Measurements from ENCODE around the gene NAPB.

The NAPB gene

DNA sequence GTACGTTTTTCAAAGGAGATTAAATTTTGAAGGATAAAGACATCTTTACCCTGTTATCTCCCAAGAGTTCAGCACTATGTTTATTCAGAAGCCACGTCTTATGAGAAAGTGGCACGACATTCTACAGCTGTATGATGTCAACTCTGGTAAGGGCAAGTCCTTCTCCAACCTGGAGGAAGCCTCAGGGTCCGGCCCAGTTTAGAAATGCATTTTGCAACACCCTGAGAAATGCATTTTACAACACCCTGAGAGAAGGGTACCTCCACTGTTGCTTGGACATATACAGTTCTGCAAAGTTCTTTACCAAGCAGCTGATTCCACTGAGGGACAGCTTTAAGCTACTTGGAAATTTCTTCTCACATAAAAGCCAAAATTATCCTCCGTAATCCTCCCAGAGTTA lies 17.5 kb downstream of the NAPB start:
- no peak for DNase-seq

DNA sequence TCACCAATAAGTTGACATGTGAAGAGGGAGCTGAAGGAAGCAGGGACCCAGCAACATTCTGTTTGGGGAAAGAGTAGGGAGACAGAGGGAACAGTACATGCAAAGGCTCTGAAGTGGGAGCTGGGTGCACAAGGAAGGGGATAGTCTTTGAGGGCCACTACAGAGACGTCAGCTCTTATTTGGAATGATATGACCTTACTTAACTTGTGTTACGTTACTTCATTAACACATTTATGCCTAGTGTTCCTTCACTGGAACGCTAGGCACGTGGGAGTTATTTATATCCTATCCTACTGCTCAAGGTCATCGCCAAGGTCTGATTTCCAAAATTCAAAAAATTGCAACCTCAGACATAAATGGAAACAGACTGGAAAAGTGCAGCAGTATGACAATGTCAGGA lies 20.2 kb downstream of the NAPB start:
- no peak for DNase-seq

DNA sequence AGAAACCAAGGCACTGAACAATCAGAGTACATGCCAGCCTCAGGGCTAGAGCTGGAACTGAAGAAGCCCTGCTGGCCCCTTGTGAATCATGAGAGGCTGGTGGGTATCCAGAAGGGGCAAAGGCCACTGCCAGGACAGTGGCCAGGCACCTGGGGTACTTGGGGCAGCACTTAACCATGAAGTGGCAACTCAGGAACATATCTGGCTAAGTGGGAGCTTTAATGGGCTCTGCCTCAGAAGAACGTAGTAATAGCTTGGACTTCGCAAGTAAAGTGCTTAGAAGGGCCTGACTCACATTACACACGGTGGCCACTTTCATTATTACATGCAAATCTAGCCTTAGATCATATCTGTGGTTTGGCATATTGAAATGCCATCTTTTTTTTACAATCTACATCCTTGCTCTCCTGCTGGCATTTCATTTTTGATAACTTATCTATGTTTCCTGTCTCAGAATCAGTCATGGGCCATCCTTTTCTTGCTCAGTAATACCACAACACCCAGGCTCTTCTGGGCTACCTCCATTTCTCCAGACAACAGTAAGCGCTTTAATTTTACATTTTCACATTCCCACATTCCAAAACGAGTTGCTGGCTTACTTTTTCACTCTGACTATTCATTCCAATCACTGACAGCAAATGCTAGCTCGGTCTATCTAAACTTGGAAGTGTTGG lies 21.6 kb downstream of the NAPB start:
- peak; percentile 59 for DNase-seq

DNA sequence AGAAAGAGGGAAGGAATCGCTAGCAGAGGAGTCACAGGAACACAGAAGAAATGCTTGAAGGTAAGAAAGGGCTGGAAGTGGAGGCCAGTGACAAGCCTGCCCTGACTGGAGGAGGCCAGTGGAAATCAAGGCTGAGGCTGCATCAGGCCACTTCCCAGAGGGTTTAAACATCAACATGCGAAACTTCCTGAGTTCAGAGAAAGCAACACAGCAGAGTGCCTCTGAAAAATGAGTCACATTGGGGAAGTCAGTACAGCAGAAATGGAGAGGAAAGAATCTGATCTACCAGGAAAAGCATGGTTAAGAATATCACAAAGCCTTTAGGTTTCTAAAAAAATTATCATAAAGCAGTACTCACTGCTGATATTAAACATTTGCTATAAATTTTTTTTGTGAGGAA lies 23.3 kb downstream of the NAPB start:
- DNase-seq = no peak

DNA sequence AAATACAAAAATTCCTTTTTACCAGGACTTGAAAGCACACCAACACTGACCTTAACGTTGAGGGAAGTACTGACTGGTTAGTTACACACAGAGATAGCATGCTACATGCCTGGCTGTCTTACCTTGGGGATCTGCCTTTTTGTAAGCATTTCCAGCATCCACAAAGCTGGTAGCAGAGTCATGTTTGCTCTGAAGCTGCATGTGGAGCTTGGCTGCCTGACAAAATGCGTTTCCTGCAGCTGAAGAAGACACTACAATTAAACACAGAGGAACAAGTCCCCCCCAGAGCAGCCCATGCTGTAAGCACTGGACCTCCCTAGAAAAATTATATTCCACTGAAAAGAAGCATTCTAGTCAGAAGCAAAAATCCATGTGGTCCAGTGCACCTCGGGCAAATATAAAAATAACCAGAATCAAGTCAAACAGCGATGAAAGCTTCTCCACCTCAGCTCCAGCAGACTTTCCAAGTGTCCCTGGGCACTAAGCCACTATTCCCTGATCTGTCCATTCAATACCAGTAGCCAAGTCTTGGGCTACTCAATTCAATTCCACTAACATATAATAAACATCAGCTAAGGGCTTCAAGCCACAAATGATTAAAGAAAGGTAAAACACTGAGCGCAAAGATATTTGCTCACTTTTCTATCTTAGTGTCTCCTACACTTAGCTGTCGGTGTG lies 24.2 kb downstream of the NAPB start:
- DNase-seq = no peak

DNA sequence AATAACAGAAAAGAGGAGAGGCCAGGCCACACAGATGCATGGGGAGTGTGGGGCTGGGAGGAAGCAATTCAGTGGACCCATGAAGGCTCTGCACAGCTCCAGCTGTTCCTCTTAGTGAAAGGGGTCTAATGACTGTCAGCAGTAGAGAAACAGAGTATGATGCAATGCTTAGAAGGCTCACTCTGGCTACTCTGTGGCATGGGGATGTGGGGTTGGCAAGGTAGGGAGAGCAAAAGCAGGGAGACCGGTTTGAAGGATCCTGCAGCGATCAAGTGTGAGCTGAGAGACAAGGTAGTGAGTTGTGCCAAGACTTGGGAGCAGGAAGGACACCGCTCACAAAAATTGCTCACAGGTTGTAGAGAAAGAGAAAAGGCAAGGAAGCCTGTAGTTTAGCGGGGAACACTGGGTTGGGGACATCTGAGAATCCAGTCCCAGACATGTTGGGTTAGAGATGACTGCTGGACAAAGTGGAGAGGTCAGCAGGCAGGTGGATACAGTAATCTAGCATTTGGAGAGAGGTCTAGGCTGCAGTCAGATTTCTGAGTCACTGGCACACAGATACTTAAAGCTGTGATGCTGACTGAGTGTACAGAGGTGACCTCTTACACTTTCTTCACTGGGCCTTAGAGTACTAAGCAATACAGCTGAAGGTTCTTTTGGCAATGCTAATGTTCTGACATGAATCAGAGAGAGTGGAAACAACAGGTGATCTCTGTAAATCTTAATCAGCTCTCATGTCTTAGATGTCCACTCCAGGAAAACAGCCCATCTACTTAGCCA lies 27.1 kb downstream of the NAPB start:
- no peak for DNase-seq

DNA sequence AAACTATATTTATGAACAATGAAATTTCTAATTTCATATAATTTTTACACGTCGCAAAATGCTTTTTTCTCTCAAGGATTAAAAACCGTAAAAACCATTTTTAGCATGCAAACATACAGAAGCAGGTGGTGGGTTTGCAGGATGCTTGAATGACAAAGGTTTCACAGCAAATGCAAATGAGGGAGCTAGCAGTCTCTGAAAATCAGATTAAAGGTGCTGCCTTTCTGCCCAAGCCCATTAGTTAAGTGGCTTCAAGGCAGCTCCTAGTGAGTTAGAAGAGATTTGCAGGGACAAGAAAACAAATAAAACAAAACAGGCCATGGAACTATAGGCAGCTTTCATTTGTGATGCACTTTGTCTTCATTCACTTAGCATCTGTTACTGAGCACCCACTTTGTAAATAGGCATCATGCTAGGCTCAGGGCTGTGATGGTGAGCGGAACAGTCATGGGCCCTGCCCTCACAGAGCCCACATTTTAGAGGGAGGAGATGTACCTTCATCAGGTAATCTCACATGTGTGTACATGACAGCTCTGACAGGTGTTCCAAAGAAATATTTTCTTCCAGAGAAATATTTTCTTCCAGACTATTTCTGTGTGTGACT lies 29.5 kb downstream of the NAPB start:
- no peak for DNase-seq

DNA sequence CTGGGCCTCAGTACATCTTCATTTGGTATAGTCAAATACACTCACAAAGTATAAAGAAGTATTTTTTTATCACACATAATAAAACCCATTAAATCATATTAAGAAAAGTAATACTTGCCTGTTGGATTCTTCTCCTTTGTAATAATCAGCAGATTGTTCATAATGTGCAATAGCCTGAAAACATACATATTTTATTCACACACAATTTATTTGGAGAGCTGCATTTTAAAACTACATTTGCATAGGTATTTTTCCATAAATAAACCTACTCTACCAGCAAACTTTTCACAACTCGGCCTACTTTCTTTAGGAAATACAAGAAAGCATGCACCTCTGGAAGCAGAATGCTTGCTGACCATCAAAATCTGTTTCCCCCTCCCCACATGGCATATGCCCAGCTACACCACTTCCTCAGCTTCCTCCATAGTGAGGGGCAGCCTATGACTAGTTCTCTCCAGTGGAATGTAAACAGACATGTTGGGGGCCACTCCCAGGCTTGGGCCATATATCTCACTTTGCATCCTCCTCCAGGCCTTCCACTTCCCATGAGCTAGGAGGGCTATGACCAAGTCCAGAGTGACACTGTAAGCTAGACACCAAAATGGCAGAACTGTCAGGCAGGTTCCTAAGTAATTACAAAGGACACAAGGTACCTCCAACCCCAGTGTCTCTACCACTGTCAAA lies 31.1 kb downstream of the NAPB start:
- DNase-seq = no peak

DNA sequence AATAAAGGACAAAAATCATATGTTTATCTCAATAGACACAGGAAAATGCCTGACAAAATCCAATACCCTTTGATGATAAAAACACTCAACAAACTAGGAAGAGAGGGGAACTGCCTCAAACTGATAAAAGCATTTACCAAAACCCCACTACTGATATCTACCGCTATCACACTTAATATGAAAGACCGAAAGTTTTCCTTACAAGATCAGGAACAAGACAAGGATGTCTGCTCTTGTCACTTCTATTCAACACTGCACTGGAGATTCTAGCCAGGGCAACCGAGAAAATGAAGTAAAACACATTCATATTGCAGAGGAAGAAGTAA lies 34.2 kb downstream of the NAPB start:
- DNase-seq = no peak

DNA sequence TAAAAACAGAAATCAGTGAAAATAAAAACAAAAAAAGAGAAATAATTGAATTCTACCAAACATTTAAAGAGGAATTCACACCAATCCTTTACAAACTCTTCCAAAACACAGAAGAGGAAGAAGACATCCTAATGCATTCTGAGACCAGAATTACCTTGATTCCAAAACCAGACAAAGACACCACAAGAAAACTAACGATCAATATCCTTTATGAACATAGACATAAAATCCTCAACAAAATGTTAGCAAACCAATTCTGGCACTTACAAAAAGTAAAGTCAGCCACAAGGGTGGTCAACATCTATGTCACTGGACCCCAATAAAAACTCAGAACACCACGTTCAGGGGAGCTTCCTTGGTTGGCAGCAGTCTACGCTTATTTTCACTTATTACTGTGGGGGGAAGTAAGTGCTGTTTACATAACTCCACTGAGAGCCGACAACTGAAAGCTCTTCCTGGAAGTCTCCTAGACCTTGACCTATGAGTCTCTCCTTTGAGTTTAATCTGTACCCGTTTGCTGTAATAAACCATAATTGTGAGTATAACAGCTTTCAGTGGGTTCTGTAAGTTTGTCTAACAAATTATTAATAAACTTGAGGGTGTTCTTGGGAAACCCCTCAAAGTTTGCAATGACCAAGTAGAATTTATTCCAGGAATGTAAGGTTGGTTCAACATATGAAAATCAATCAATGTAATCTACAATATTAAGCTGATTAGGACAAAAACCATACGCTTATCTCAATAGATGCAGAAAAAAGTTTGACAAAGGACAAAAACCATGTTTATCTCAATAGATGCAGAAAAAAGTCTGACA lies 34.8 kb downstream of the NAPB start:
- DNase-seq = no peak

DNA sequence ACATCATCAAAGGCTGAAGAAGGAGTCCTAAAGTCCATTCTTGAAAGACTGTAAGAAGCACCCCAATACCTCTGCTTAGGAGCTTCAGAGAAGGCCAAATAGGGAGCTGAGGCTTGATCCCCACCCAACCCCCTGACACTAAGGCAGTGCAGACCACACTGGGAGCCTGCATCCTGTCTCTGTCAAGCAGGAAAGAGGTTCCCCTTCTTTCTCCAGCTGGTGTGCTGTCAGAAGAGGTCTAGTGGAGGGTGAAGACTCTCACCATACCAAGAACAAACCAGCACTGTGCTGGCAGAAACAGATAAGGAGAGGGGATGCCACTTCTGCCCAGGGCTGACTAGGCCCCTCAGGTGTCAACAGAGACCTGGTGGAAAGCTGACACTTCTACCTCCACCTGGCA lies 39.4 kb downstream of the NAPB start:
- DNase-seq = no peak

DNA sequence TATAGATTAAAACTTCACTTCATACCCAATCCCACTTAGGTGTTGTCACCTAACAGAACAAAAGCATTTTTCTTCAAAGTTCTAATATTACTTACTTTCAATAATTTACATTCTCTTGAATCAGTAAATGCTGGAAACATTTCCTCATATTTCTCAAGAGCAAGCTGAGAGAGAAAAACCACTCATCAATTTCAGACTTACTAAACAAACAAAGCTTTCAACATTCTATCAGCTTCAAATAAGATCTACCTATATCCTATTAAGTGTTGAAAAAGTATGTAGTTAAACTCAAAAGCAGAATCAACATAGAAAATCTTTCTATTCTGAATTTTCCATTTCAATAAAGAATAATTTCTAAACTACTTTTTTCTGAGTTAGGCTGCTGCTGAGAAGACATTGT lies 41.5 kb downstream of the NAPB start:
- DNase-seq = no peak

DNA sequence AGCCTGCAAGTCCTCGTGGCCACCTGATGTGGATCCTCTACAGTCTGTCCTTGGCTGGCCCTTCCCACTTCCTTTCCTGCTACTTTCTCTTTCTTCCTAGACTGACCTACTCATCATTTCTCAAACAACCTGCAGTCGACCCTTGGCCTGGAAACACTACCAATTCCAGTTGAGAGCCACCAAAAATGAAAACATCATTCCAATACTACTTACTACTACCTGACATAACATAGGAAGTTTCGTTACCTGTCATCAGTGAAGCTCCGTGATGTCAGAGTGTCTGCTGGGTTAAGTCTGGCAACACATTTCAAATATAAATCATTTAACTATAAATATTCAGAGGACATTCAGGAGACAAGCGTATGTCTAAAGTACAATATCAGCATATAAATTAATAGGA lies 45.5 kb downstream of the NAPB start:
- DNase-seq = no peak

DNA sequence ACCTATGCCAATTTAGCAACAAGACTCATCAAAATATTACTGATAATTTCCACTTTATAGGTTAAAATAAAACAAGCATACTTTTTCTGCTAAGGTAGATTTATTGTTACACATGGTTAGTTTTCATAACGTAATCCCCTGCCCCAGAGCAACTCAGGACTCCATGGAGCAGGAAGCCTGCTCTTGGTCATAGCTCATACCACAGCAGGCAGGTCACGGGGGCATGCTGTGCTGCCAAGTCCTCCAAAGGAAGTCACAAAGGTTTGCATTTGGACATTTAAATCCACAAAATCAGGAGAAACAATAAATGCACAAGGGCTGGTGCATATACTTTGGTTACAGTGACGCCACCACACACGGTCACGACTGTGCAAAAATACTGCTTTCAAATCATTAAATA lies 46.8 kb downstream of the NAPB start:
- DNase-seq = no peak

DNA sequence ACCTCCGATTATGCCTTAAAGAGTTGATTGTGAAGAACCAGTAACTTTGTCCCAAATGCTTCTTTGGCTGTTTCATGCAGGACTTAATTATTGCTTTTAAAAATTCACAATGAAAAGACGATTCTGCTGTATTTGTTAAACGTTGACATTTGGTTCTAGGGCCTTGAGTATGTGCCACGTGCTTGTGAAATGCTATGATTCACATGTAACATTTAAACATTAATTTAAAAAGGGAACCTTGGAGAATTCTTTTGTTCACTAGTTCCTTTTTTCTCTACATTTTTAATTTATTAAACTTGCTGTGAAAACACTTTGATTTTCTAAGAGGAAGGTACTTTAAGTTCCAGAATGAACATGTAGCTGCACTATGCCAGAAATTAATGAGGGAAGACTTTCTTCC lies 49.8 kb downstream of the NAPB start:
- no peak for DNase-seq

DNA sequence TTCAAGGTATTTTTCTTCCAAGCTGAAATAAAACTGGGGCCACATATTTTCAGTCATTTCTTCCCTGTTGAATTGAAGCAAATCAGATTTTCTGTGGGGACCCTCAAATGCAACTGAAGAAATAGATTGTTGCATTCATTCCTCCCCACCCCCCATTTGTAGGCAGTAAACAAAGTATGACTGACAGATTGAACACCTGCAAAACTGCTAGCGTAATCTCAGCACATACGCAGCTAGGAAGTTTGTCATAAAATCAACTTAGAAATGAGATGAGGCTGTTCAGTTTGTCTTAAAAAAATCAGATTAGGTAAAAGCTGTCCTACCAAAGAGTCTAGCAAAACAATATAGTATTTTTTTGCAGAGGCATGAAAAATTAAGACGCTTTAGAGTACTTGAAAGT lies 50.4 kb downstream of the NAPB start:
- DNase-seq = no peak

DNA sequence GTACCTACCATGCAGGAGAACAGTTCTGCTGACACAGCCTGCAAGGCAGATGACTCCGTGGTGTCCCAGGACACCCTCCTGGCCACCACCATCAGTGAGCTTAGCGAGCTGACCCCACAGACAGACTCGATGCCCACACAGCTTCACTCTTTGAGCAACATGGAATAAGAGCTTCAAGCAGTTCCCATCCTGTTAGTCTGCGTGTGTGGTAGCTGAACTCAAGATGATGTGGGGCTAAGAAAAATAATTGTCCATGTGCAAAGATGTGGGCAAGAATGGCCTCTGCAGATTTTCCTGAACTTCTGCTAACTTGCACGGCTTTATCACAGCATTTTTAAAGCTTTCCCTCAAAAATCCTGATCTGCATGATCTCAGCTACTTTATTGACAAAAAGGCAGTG lies 51.0 kb downstream of the NAPB start:
- no peak for DNase-seq

DNA sequence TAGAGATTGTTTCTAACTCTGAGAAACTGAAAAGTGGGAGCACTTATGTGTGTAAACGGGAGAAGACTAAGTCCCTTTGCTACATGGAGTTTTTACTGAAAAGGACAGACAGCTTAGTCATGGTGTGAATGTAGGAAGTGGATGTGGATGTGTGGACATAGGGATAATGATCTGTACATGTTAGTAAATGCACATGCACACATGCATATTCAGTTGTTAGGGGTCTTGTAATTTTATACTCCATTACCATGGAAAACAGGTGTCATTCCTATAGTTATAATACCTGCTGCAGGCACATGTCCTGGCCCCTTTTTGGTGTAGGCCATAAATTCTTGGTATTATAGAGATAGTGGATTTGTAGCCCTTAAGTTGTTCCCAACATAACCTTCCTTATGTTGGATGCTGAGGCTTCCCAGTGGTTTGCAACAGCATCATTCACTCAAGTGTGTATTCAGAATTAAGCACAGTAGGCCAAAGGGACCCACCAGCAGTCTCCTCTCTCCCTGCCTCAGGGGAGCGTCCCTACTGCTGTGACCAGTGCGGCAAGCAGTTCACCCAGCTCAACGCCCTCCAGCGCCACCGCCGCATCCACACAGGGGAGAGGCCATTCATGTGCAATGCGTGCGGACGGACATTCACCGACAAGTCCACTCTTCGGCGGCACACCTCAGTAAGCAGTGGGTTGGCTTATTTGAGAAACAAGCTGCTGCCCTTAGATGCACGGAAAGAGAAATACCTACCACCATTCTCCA lies 52.0 kb downstream of the NAPB start:
- no peak for DNase-seq

DNA sequence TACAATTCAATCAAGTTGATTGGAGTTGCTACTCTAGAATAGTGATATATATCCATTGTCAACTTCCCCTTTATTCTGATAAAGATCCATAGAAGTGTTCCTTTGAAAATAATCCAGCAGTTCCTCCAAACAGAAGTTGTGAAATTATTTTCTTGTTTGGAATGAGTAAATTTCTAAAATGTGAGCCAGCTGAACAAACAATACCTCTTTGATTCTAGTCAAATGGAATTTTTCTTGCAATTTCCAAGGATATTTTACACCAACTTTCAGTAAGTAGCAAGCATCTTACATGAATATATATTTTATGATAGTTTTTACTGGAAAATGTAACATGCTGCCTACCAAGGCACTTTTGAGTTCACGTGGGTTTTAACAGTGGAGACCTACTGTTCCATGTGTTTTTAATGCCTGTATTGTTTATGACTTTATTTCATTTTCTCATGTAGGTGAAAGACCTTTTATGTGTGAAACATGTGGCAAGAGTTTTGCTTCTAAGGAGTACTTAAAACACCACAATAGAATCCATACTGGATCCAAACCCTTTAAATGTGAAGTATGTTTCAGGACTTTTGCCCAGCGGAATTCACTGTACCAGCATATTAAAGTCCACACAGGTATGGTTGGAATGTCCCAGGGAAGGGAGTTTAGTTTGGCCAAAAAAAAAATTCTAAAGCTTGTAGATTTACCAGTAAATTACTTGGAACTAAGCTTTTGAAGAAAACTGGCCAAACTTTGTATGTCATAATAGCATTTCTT lies 52.8 kb downstream of the NAPB start:
- no peak for DNase-seq

DNA sequence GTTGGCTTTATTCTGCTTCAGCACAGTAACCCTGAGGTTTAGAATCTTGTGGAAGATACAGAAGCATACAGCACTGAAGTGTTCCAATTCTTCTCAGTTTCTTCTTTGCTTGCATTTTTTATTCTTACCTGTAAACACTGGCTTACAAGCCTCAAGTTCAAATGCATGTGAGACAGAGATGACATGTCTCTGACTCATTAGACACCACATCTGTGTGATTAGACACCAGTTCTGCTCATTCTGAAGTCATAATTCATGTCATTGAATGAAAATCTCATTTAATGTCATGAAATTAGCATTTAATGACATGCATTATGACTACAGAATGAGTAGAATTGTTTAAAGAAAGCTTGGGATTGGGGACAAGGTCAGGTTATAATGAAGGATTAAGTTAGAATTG lies 53.5 kb downstream of the NAPB start:
- no peak for DNase-seq

DNA sequence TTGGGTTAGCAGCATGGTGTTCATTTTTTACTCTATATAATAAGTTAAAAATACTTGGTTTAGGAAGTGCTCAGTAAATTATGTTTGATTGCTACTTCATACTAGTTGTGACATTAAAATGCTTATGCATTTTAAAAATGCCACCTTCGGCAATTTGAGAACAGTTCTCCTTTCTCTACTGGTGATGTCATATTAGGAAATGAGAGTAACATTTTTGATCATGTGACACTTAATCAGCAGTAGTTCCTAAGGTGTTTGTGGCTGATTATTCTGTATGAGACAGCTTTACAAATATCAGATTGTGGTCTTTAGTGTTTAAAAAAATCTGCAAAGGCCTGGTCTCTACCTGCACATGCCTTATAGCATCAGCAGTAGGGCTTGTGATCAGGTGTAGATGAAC lies 54.9 kb downstream of the NAPB start:
- no peak for DNase-seq
